Fibroblast of villous mesenchyme (primary cell): ENCODE data around the gene MS4A10. TPM values are rescaled to one million over a fixed set of nuclear protein-coding genes. Genes with fewer than 3 reads are reported as not detected.

ENCODE experiments used
- DNase-seq: peaks from one replicate; pipeline ENCODE4 v3.0.0-alpha.2; 2010; ENCODE audit warnings: low read depth
- H3K4me3 ChIP-seq: 2 replicates; pipeline ENCODE4 v1.5.1; 2011; ENCODE audit warnings: low read depth, mild to moderate bottlenecking, low read length
- total RNA-seq: library from RNA; depleted of rRNA; stranded (reverse); fragments of >200 nt; gene quantifications from 2 replicates; pipeline ENCODE4 v1.2.3, GENCODE V29; 2012
- TF ChIP-seq, protein P1 (sequence below): IDR thresholded peaks from 2 replicates; pipeline ENCODE4 v1.5.1; 2012; ENCODE audit warnings: low read depth, mild to moderate bottlenecking, low read length; ENCODE audit not compliant: insufficient read depth

MS4A10 gene
- total RNA-seq, 1 donor = not detected

DNA sequence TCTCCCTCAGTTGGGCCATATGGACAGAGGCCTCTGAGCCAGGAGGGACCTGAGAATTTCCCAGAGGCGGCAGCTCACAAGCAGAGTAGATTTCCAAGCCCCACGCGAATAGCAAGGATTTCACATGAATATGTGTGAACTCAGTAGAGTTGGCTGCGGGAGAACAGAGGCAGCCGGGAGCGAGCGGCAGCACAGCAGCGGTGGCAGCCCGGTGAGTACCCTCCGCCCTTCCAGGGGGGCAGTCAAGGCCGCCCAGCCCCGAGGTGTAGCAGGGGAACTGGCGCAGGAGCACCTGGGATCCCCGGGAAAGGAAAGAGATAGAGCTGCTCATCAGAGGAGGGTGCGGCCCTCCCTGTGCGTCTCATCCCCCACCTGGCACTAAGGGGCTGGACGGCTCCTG is 36.9 kb upstream of the MS4A10 start:
- H3K4me3 ChIP-seq = no peak overlapping the region
- DNase-seq = no peak
- TF ChIP-seq, protein P1, sequence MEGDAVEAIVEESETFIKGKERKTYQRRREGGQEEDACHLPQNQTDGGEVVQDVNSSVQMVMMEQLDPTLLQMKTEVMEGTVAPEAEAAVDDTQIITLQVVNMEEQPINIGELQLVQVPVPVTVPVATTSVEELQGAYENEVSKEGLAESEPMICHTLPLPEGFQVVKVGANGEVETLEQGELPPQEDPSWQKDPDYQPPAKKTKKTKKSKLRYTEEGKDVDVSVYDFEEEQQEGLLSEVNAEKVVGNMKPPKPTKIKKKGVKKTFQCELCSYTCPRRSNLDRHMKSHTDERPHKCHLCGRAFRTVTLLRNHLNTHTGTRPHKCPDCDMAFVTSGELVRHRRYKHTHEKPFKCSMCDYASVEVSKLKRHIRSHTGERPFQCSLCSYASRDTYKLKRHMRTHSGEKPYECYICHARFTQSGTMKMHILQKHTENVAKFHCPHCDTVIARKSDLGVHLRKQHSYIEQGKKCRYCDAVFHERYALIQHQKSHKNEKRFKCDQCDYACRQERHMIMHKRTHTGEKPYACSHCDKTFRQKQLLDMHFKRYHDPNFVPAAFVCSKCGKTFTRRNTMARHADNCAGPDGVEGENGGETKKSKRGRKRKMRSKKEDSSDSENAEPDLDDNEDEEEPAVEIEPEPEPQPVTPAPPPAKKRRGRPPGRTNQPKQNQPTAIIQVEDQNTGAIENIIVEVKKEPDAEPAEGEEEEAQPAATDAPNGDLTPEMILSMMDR = no peak

DNA sequence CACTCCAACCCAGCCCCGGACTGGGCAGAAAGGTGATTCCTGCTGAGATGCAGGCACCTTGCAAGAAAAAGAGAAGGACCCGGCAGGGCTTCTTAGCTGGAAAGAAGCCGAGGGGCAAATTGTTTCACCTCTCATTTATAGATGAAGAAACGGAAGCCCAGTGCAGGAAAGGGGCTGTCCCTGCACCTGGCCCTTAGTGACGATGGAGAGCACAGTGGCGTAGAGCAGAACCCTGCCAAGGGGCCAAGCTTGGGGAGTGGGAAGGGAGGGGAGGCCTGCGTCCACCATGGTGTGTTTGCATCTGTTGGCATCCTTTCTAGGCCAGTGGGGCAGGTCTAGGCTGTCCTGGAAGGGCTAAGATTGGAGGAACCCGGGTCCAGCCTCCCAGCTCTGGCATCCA is 36.3 kb upstream of the MS4A10 start:
- H3K4me3 ChIP-seq = no peak overlapping the region
- TF ChIP-seq, protein P1 = no peak
- DNase-seq = no peak

DNA sequence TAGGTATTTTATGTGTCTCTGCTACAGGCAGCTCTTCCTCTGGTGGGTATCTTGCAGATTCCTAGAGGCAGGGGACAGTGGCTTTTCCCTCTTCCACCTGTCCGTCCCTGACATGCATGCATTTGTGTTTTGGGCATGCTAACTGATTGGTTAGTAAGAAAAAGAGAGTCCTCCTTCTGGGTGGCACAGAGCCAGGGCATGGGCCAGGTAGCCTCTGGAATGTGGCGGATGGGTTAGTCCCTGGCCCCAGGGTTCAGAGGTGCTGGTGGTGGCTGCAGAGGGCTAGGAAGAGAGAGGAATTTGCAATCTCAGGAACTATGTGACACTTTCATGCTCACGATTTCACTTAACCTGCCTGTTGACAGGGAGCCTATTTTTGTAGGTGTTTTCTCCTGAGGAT is 34.2 kb upstream of the MS4A10 start:
- TF ChIP-seq, protein P1 = no peak
- no peak for DNase-seq
- no peak overlapping the region for H3K4me3 ChIP-seq

DNA sequence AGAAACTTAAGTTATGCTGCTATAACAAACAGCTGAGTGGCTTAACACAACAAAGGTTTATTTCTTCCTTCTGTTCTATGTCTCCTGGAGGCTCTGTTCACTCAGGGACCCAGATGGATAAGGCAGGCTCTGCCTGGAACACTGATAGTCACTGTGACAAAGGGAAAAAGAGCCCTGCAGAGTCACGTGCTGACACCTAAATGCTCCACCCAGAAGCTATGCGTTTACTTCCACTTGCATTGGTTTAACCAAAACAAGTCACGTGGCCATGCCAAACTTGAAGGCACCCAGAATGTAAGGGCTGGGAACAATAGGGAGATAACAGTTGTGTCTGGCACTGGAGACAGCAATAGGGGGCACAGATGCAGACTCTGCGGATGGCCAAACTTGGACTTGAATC is 31.8 kb upstream of the MS4A10 start:
- TF ChIP-seq, protein P1 = no peak
- no peak overlapping the region for H3K4me3 ChIP-seq
- DNase-seq = no peak

DNA sequence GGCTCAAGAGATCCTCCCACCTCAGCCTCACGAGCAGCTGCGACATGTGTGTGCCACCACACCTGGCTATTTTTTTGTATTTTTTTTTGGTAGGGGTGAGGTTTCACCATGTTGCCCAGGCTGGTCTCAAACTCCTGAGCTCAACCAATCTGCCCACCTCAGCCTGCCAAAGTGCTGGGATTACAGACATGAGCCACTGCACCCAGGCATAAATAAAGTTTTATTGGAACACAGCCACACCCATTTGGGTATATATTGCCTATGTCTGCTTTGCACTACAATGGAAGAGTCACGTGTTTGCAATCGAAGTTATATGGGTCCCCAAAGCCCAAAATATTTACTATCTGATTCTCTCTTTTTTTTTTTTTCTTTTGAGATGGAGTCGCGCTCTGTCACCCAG is 30.2 kb upstream of the MS4A10 start:
- no peak for DNase-seq
- H3K4me3 ChIP-seq = no peak overlapping the region
- TF ChIP-seq, protein P1 = no peak

DNA sequence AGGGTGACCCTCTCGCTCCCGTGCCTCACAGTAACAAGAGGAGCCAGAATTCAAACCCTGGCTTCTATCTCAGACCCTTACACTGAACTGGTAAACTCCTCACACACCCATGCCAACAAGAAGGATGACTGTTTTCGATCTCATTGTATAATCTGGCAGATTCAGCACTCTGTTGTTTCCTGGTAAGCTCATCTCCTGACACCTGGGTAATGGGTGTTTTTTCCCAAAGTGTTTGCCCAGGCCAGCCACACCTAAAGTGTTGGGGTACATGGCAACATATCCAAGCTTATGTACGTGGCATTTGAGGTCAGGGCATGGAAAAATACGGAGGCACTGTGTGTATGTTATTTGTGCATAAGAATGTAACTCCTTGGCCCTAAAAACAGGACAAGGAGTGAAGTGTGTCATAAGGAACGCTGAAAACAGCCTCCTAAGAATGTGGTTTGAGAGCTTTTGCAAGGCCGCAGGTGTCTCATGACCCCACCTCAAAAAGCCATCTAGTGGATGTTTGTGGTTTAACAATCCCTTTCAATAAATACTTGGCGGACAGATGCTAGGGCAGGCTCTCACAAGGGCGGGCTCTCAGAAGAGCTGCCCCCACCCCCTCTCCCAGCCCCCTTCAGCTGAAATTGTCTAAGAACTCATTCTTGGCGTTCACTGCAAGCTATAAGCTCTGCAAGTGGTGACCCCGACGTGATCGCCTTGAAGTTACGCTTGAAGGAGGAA is 28.7 kb upstream of the MS4A10 start, which contains the start of gene MS4A15:
Gene MS4A15, plus strand, starts transcription at position 561 of the 726 bp plus-strand sequence. CDS start 6,867 bp downstream, outside the sequence.
- peak; percentile 20 for DNase-seq
- no peak within 1 kb of the TSS for H3K4me3 ChIP-seq
- TF ChIP-seq, protein P1 = peak; percentile 26
